ENCODE data around the gene SRSF7.

Gene SRSF7

GRCh38 chr2:38747819-38748218, 3.3 kb downstream of the SRSF7 start:
- TF ChIP-seq, protein P1, sequence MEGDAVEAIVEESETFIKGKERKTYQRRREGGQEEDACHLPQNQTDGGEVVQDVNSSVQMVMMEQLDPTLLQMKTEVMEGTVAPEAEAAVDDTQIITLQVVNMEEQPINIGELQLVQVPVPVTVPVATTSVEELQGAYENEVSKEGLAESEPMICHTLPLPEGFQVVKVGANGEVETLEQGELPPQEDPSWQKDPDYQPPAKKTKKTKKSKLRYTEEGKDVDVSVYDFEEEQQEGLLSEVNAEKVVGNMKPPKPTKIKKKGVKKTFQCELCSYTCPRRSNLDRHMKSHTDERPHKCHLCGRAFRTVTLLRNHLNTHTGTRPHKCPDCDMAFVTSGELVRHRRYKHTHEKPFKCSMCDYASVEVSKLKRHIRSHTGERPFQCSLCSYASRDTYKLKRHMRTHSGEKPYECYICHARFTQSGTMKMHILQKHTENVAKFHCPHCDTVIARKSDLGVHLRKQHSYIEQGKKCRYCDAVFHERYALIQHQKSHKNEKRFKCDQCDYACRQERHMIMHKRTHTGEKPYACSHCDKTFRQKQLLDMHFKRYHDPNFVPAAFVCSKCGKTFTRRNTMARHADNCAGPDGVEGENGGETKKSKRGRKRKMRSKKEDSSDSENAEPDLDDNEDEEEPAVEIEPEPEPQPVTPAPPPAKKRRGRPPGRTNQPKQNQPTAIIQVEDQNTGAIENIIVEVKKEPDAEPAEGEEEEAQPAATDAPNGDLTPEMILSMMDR (conservative IDR thresholded peaks at IDR 0.05; ENCODE audit: low read depth, low read length), result no peak
- DNase-seq (ENCODE audit: low read depth), result no peak
- H3K4me3 ChIP-seq (ENCODE audit: low read depth, low read length), result no peak overlapping the region

GRCh38 chr2:38747007-38747424, 4.1 kb downstream of the SRSF7 start:
- TF ChIP-seq, protein P1 (conservative IDR thresholded peaks at IDR 0.05; ENCODE audit: low read depth, low read length), result no peak
- no peak overlapping the region for H3K4me3 ChIP-seq (ENCODE audit: low read depth, low read length)
- no peak for DNase-seq (ENCODE audit: low read depth)

DNA sequence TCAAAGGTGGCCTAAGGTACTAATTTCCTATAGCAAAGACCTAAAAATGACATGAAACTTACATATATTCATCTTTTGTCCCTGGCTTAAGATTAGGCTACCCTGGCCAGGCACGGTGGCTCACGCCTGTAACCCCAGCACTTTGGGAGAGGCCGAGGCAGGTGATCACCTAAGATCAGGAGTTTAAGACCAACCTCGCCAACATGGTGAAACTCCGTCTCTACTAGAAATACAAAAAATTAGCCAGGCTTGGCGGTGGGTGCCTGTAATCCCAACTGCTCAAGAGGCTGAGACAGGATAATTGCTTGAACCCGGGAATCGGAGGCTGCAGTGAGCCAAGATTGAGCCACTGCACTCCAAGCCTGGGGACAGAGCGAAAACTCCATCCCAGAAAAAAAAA, 5.9 kb downstream of the SRSF7 start:
- H3K4me3 ChIP-seq (ENCODE audit: low read depth, low read length), result no peak overlapping the region
- TF ChIP-seq, protein P1 (conservative IDR thresholded peaks at IDR 0.05; ENCODE audit: low read depth, low read length), result no peak
- DNase-seq (ENCODE audit: low read depth), result no peak

GRCh38 chr2:38744399-38744780, 6.8 kb downstream of the SRSF7 start:
- TF ChIP-seq, protein P1 (conservative IDR thresholded peaks at IDR 0.05; ENCODE audit: low read depth, low read length), result no peak
- no peak for DNase-seq (ENCODE audit: low read depth)
- H3K4me3 ChIP-seq (ENCODE audit: low read depth, low read length), result no peak overlapping the region

DNA sequence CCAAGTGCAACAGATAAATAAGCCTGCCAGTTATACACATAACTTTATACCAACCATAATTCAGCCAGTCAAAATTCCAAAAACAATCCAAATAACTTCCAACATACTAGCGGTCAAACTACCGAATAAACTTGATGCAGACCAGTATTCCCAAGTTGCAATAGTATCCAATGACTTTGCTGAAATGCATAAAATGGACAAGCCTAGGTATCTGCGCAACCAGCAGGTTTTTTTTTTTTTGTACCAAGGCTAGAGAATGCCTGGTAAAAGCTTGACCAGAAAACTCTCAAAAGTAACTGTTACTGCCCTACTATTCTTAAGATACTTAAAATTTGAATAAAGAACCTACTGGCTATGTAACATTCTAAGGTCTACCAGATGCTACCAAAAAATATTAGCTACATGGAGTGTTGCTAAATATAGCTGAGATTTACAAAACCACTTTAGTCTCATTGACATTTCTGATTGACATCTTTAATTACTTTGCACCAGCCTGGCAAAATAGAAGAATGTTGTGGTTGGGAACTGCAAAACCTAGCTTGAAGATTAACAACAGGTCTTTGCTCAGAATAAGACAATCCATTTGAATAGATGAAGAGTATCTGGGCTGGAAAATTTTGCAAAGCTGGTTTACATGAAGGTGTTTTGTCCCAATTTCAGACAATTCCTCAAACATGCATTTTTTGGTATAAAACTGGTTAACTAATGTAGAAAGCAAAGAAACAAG, 7.3 kb downstream of the SRSF7 start:
- TF ChIP-seq, protein P1 (conservative IDR thresholded peaks at IDR 0.05; ENCODE audit: low read depth, low read length), result no peak
- no peak for DNase-seq (ENCODE audit: low read depth)
- no peak overlapping the region for H3K4me3 ChIP-seq (ENCODE audit: low read depth, low read length)

DNA sequence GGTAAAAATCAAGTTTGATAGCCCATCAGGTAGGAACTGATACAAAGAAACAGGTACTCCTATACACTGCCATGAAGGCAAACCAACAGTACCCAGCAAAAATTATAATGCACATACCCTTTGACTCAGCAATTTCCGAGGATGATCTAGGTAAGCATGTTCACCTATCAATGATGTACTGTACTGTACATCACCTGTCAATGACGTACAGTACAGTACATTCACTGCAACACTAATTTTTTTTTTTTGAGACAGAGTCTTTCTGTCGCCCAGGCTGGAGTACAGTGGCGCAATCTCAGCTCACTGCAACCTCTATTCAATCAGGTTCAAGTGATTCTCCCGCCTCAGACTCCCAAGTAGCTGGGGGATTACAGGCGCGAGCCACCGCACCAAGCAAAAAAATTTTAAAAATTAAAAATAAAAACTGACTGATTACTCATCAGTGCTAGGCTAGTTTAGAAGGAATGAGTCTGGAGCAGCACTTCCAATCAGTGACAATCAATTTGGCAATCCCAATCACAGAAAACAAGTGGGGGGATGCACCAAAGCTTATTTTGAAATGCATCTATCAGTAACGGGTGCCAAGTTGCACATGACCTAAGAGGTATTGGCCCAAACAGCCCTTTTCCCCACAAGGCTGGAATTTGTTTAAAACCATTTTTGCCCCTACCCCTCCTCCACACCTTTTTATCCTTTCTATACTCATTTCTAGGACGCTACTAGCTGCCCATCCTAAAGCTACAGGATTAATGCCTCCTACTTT, 8.2 kb downstream of the SRSF7 start:
- DNase-seq (ENCODE audit: low read depth), result no peak
- TF ChIP-seq, protein P1 (conservative IDR thresholded peaks at IDR 0.05; ENCODE audit: low read depth, low read length), result no peak

More for the DNA sequence above, 8.2 kb downstream of the SRSF7 start:
- H3K4me3 ChIP-seq (ENCODE audit: low read depth, low read length), result no peak overlapping the region
